NOMO-1 treated with dmso at 0.1 percent for 144 hours (cell line): ENCODE measurements around the gene LRCH1.
"Not testable (repeated sequence)": the region's sequence is repeated elsewhere in the genome, so short reads cannot be mapped to it uniquely, and the experiment has no call there.

ENCODE experiments used
- DNase-seq: peaks from one replicate; lab custom pipeline; 2025; ENCODE audit not compliant: unreplicated experiment; lab: John Stamatoyannopoulos, UW

The LRCH1 gene, protein sequence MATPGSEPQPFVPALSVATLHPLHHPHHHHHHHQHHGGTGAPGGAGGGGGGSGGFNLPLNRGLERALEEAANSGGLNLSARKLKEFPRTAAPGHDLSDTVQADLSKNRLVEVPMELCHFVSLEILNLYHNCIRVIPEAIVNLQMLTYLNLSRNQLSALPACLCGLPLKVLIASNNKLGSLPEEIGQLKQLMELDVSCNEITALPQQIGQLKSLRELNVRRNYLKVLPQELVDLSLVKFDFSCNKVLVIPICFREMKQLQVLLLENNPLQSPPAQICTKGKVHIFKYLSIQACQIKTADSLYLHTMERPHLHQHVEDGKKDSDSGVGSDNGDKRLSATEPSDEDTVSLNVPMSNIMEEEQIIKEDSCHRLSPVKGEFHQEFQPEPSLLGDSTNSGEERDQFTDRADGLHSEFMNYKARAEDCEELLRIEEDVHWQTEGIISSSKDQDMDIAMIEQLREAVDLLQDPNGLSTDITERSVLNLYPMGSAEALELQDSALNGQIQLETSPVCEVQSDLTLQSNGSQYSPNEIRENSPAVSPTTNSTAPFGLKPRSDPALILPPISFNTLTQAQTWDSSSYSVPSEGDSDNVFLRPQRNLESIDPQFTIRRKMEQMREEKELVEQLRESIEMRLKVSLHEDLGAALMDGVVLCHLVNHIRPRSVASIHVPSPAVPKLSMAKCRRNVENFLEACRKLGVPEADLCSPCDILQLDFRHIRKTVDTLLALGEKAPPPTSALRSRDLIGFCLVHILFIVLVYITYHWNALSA

DNA sequence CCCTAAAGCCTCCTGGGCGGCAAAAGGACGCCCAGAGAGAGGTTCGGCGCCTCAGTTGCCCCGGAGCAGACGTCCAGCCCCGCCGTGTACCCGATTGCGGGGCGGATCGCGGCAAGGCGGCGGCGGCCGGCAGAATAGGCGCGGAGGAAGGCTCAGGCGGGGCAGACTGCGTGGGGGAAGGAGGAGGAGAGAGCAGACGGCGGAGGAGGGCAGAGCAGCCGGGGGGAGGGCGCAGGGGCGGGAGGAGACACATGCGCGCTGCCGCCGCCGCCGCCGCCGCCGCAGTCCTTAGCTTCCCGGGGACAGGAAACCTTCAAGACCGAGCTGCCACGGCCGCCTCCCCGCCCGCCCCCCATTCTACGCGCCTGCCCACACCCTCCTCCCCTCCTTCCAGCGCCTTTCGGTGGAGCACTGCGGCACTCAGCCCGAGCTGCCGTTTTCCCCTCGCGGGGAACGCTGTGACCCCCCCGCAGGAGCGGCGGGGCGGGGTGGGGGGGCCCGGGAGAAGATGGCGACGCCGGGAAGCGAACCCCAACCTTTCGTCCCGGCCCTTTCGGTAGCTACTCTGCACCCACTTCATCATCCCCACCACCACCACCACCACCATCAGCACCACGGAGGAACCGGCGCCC, at the start of gene LRCH1:
LRCH1 (plus strand) TSS at position 282 of the 632 bp plus-strand sequence; CDS start at position 509, 227 bp downstream.
- DNase-seq = peak; percentile 91

DNA sequence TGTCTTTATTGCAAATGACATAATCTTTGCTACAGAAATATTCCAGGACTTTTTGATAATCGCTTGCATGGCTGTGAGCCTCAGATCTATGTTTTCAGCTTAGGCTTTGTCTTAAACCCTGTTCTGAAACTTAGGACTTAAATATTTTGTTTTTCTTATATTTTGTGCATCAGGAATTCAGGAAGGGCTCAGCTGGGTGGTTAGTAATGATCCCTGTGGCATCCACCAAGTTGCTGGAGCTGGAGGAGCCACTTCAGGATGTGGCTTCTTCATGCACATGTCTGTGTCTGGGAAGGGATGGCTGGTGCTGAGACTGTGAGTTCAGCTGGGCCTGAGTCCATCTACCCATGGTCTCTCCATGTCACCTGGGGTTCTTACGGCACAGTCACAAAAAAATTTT, 48.9 kb upstream of the LRCH1 start:
- DNase-seq = no peak

GRCh38 chr13:46507981-46508380, 45.0 kb upstream of the LRCH1 start:
- DNase-seq = peak; percentile 47

- DNase-seq = no peak
Measured at GRCh38 chr13:46509981-46510380, 43.0 kb upstream of the LRCH1 start.

DNA sequence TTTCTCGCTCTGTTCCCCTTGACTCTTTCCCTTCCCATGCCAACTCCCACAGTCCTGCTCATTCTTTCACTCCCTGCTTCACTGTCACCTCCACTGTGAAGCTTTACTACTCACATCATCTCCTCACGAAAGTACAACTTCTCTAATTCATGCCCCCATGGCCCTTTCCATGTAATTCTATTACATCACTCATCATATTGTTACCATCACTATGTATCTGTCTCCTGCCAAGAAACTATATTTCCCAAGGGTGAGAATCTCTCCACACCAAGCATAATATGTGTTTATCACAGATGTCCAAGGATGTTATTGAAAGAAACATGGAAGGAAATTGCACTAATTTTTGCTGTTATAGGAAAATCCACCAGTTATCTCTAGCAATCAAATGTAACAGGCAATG, 37.2 kb upstream of the LRCH1 start:
- no peak for DNase-seq

DNA sequence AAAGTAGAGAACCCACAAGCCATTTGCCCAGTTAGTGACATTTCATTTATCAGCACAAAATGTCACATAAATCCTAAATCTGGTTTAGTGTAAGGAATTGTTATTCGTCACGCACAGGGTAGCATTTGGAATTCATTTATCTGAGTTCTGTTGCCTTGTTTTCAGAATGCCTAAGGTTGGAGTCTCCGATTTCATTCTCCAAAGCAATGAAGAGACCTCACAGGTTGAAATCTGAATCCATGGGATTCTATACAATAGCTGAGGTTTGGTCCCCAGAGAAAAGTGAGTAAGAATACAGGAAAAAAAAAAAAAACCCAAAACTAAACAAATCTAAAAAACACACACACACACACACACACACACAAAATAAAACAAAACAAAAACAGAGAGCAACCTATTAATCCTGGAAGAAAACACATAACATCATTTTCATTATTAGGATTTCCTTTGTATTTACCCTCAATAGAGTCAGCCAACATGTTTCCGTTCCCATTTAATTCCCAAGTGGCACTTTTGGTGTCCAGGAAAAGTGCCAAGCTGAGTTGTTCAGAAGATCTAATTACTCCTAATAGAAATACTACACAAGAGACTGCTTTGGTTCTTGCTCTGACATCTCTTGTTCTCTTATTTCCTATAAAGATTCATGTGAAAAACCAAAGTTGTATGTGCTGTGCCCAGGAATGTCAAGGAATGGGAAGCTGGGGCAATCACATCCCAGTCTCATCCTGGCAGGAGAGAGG, 36.2 kb upstream of the LRCH1 start:
- DNase-seq = no peak

GRCh38 chr13:46517748-46518147, 35.2 kb upstream of the LRCH1 start:
- not testable (repeated sequence) for DNase-seq

DNA sequence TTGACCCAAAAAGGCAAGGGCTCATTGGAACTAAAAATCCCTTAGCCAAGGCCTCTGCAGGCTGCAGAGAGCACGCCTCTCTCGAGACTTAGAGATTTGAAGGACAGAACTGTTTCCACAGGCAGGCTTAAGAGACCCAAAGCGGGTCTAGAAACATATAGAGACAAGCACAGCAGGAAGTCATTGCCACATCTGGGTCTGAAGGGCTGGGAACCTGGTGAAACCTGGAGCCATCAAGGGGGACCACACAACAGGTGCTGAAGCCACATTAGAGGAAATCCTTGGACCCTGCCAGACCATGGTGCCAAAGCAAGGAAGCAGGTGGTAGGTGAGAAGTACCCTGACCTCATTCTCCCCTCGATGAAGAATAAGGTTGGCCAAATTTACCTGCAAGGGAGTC, 33.8 kb upstream of the LRCH1 start:
- DNase-seq = no peak

GRCh38 chr13:46520166-46520565, 32.8 kb upstream of the LRCH1 start:
- no peak for DNase-seq

- DNase-seq = no peak
Measured at GRCh38 chr13:46521486-46521885, 31.5 kb upstream of the LRCH1 start.

- DNase-seq = no peak
Measured at GRCh38 chr13:46521921-46522747, 30.8 kb upstream of the LRCH1 start.

GRCh38 chr13:46522748-46523030, 30.3 kb upstream of the LRCH1 start:
- DNase-seq = no peak

DNA sequence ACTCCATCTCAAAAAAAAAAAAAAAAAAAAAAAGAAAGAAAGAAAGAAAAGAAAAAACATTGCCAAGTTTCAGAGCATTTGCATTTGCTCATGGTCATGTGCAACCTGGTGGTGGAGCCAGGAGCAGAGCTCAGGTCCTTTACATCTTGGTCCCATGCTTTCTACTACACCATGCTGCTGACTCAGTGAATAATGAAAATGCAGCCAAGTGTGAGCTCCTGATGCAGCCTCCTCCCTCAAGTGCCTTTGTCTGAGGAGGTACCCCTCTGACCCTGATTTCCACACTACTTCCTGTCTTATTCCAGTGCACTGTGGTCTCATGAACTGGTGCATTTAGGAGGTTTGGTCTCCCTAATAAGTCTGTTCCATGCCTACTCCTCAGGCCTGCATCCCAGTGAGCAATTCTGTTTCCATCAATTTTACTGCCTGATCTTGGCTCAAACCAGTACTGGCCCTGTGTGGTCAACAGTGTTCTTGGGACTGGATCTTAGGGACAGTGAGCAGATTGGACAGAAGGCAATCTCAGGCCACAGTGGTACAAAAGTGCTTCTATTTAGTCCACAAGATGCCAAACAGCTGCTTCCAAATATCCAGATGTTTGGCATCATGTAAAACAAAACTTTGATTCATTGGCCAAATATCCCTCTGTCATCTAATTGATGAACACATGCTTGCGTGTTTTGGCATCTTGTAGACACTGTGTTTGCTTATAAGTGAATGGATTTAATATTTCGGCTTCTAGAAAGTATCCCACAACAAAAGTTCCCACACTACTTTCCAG, 28.8 kb upstream of the LRCH1 start:
- DNase-seq = no peak

DNA sequence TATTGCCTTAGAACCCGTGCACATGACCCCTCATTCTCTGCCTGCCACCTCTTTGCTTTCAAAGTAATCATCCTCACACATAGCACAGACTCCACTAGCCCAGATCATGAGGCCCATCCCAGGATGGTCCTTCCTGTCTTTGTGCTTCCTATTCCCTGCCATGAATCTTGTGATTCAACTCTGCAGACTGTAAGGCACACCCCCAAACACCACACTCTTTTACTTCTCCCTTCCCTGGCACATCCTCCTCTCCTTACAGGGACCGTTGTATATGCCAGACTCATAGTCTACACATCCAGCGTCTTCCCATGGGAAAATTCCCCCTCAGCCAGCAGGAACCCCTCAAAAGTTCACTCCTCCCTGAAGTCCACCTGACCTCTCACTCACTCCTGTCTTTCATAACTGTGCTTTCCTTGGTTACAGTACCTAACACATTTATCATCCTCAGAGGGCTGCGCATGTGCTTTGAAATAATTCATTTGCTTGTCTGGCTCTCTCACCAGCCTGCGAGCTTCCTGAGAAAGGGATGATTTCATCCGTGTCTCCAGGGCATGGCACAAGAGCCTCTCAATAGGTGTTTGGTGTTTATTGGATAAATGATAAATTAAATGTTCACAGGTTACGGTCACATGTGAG, 26.8 kb upstream of the LRCH1 start:
- no peak for DNase-seq

GRCh38 chr13:46526740-46527139, 26.2 kb upstream of the LRCH1 start:
- no peak for DNase-seq

DNA sequence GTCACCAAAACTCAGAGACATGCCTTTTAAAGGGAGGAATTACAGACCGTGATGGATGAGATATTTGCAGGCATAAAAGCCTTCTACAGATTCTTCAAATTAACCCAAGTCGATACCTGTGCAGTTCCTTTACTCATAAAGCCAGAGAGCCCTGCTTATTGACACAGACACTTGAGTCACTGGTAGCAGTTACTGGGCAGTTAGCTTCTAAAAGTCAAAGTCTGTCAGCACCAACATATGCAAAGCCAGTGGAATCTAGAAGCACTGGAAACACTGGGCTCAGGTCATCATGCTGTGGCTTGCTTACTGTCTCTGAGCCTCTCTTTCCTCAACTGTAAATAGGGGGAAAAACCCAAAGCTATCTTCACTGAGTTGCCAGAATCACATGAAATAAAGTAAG, 25.7 kb upstream of the LRCH1 start:
- no peak for DNase-seq

DNA sequence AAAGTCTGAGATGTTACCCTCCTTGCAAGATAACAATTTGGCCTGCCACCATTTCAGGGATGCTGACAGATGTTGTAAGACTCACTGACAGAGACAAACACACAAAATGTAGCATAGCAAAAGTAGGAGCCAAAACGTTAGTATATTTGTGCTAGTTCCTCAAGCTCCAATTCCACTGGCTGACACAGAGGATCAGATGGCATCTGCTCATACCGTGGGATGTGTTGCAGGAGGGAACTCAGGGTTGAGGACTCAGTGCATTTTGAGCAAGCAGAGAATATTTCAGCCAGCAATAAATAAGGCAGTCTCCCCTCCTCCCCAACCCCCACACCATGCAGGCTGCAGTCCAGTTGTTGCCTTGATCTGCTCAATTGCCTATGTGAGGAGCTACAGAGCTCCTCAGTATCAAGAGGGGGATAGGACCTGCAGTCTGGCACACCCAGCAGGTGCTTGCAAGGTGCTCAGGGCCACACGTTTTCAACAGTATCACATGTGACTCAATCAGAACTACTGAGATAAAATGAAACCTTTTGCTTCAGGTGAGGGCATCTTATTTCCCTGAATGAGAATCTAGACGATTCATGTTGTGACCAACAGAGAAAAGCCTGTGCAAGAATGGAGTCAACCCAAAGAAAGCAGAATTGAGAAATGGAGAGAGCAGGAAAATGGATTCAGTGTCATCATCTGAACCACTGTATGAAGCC, 23.6 kb upstream of the LRCH1 start:
- no peak for DNase-seq

- DNase-seq = no peak
Measured at GRCh38 chr13:46530084-46530935, 22.7 kb upstream of the LRCH1 start.
